Measurements from ENCODE around the gene SPDL1.

GRCh38 chr5:169557838-169558237 lies 25.7 kb upstream of the SPDL1 start:
- TF ChIP-seq EZH2 (IDR thresholded peaks at IDR 0.05; ENCODE audit: borderline replicate concordance, insufficient read depth, low read depth, low read length, poor library complexity, severe bottlenecking) = no peak
- TF ChIP-seq CTCF (IDR thresholded peaks at IDR 0.05) = no peak

Data from B cell (primary cell).